Body of pancreas (tissue), 4 donors: ENCODE data around the gene SBF2.

ENCODE experiments used
- CTCF ChIP-seq, 7 experiments: fragments of 450-650 bp in 4 of 7; fragments of 200-600 bp in 3 of 7; sonication (generic) in 3 of 7; IDR thresholded peaks; one replicate each; pipeline ENCODE4 v1.5.1; 2016 to 2019; ENCODE audit warnings: antibody characterized with exemption in 7 of 7
- POLR2A ChIP-seq, 3 donors: fragments of 450-650 bp; IDR thresholded peaks; one replicate each; pipeline ENCODE4 v1.6.1; 2016; ENCODE audit warnings: antibody characterized with exemption in 3 of 3, mild to moderate bottlenecking in 2 of 3

- TF ChIP-seq POLR2A (IDR thresholded peaks at IDR 0.05) (no peak), CTCF (IDR thresholded peaks at IDR 0.05) (no peak)
These were observed 400.5 kb downstream of the SBF2 start for GRCh38 chr11:9893474-9893873.
